Stomach (tissue), 9 donors: Measurements from ENCODE around the gene GSKIP. TPM values are rescaled to one million over a fixed set of nuclear protein-coding genes. Genes with fewer than 3 reads are reported as not detected.

Experiments used
- DNase-seq, 2 donors: peaks; one replicate each; pipeline versions ENCODE4 v3.0.0 to v3.0.0-alpha.2; 2013 to 2019
- H3K27ac ChIP-seq, 5 donors: fragments of 200-600 bp in 4 of 5; sonication (generic) in 4 of 5; one replicate each; pipeline ENCODE4 v1.5.1; 2013 to 2019; ENCODE audit warnings: mild to moderate bottlenecking in 1 of 5, moderate library complexity in 1 of 5
- H3K27me3 ChIP-seq, 3 donors: fragments of 200-600 bp; sonication (generic); one replicate each; pipeline ENCODE4 v1.5.1; 2017 to 2019; ENCODE audit warnings: mixed run types in 1 of 3
- H3K36me3 ChIP-seq, 4 donors: fragments of 200-600 bp; sonication (generic); 1 replicate in 3 of 4; 2 replicates in 1 of 4; pipeline ENCODE4 v1.5.1; 2016 to 2019
- H3K4me1 ChIP-seq, 4 donors: fragments of 200-600 bp; sonication (generic); one replicate each; pipeline ENCODE4 v1.5.1; 2016 to 2019
- H3K4me3 ChIP-seq, 4 donors: fragments of 200-600 bp; sonication (generic) in 3 of 4; one replicate each; pipeline ENCODE4 v1.5.1; 2016 to 2019; ENCODE audit warnings: mild to moderate bottlenecking in 1 of 4
- H3K9me3 ChIP-seq, 4 donors: fragments of 200-600 bp; sonication (generic); one replicate each; pipeline ENCODE4 v1.5.1; 2016 to 2019
- CTCF ChIP-seq, 7 experiments: fragments of 450-650 bp in 4 of 7; fragments of 200-600 bp in 3 of 7; sonication (generic) in 3 of 7; IDR thresholded peaks; one replicate each; pipeline ENCODE4 v1.5.1; 2016 to 2019; ENCODE audit warnings: antibody characterized with exemption in 7 of 7, control low read depth in 2 of 7, mild to moderate bottlenecking in 1 of 7
- EP300 ChIP-seq: sonication (generic); formaldehyde crosslinking; IDR thresholded peaks from one replicate; pipeline ENCODE4 v1.6.1; 2017; ENCODE audit warnings: antibody characterized with exemption
- POLR2A ChIP-seq, 4 donors: fragments of 450-650 bp; IDR thresholded peaks; one replicate each; pipeline ENCODE4 v1.6.1; 2016; ENCODE audit warnings: antibody characterized with exemption in 4 of 4, control low read depth in 2 of 4, mild to moderate bottlenecking in 1 of 4, moderate library complexity in 1 of 4
- POLR2AphosphoS5 ChIP-seq, 3 donors: sonication (generic); formaldehyde crosslinking; IDR thresholded peaks; one replicate each; pipeline ENCODE4 v1.6.1; 2016; ENCODE audit warnings: antibody characterized with exemption in 3 of 3
- WGBS, 5 donors: extraction: QIAGEN DNeasy Blood & Tissue Kit in 3 of 5; methylation state at CpG; one replicate each; pipeline versions ENCODE4 v1.1.5 to v1.1.7; 2013 to 2018; 5-methylcytosine and 5-hydroxymethylcytosine counted together
- intact Hi-C: fragments of 100-400 bp; cut with DNase I; formaldehyde crosslinking; loops from one replicate; pipeline ENCODE4 v1.15.1; 2023; ENCODE audit warnings: low total_unique reads
- polyA plus RNA-seq, 3 donors: library from polyadenylated mRNA; stranded (reverse); fragments of 200-250 nt; gene quantifications; one replicate each; pipeline ENCODE4 v1.2.3, GENCODE V29; 2013
- total RNA-seq, 5 donors: library from RNA; depleted of rRNA; stranded (reverse); fragments of >200 nt; gene quantifications; one replicate each; pipeline versions ENCODE4 v1.1.0 to v1.2.3, GENCODE V29; 2014 to 2016
- donor health status: healthy with polysubstance abuse.
- donor health status: Bipolar disorder and iron deficiency.
- donor health status: healthy.

Gene GSKIP
- total and polyA plus RNA-seq, 8 donors = 3.8 to 93.9 (median 12.1) TPM

GRCh38 chr14:96398921-96399320 is 35.6 kb downstream of the GSKIP start:
- DNase-seq = no peak
- Histone ChIP-seq H3K27me3 (no peaks in the 10 kb centered on the region), H3K4me3 (no peak overlapping the region), H3K4me1 (no peaks in the 10 kb centered on the region), H3K27ac (no peak overlapping the region), H3K36me3 (no peaks in the 10 kb centered on the region), H3K9me3 (no peaks in the 10 kb centered on the region)
- intact Hi-C loops = loop anchor here (5.0 kb wide), 1 partner anchor 42 kb away; no protein-coding TSS in a partner anchor
- no peak for TF ChIP-seq POLR2A (IDR thresholded peaks at IDR 0.05)
- TF ChIP-seq POLR2AphosphoS5 (IDR thresholded peaks at IDR 0.05) = no peak
- TF ChIP-seq CTCF (IDR thresholded peaks at IDR 0.05) = no peak
- no peak for TF ChIP-seq EP300
- 81 to 92% (median 86%) methylated on average over 5 of the region's 5 CpGs for WGBS, 5 donors

- intact Hi-C loops = loop anchor here (5.0 kb wide), 1 partner anchor 42 kb away; no protein-coding TSS in a partner anchor
- Histone ChIP-seq H3K4me3 (no peak overlapping the region), H3K27me3 (no peaks in the 10 kb centered on the region), H3K9me3 (no peaks in the 10 kb centered on the region), H3K36me3 (no peaks in the 10 kb centered on the region), H3K27ac (no peak overlapping the region), H3K4me1 (no peaks in the 10 kb centered on the region)
- 78 to 87% (median 85%) methylated on average over 9 of the region's 9 CpGs for WGBS, 5 donors
- TF ChIP-seq EP300 (no peak), POLR2AphosphoS5 (IDR thresholded peaks at IDR 0.05) (no peak), POLR2A (IDR thresholded peaks at IDR 0.05) (no peak), CTCF (IDR thresholded peaks at IDR 0.05) (no peak)
- no peak for DNase-seq
These were observed 36.1 kb downstream of the GSKIP start for GRCh38 chr14:96399405-96399804.

GRCh38 chr14:96400495-96400894 is 37.2 kb downstream of the GSKIP start:
- Histone ChIP-seq H3K4me3 (no peak overlapping the region), H3K27ac (no peak overlapping the region), H3K36me3 (no peaks in the 10 kb centered on the region), H3K27me3 (no peaks in the 10 kb centered on the region), H3K9me3 (no peaks in the 10 kb centered on the region), H3K4me1 (no peaks in the 10 kb centered on the region)
- WGBS, 5 donors = 75 to 96% (median 92%) methylated on average over 5 of the region's 5 CpGs
- no peak for TF ChIP-seq EP300
- TF ChIP-seq POLR2AphosphoS5 (IDR thresholded peaks at IDR 0.05) = no peak
- no peak for TF ChIP-seq POLR2A (IDR thresholded peaks at IDR 0.05)
- TF ChIP-seq CTCF (IDR thresholded peaks at IDR 0.05) = no peak
- no peak for DNase-seq
- intact Hi-C loops = no loop called here

- no peaks in the 10 kb centered on the region for H3K9me3 ChIP-seq
- TF ChIP-seq EP300 = no peak
- intact Hi-C loops = no loop called here
- no peaks in the 10 kb centered on the region for H3K4me1 ChIP-seq
- no peaks in the 10 kb centered on the region for H3K27me3 ChIP-seq
- 71 to 88% (median 86%) methylated on average over 3 of the region's 3 CpGs for WGBS, 5 donors
- DNase-seq = no peak
- peak overlapping the region in 1 of 5 donors; percentile 14 for H3K27ac ChIP-seq
- H3K36me3 ChIP-seq = no peaks in the 10 kb centered on the region
- no peak overlapping the region for H3K4me3 ChIP-seq
These were observed 40.1 kb downstream of the GSKIP start for GRCh38 chr14:96403409-96403808.

- no peak for TF ChIP-seq CTCF (IDR thresholded peaks at IDR 0.05)
- no peak for TF ChIP-seq EP300
- no peak for TF ChIP-seq POLR2A (IDR thresholded peaks at IDR 0.05)
- no peaks in the 10 kb centered on the region for H3K27me3 ChIP-seq
- DNase-seq = no peak
- no peaks in the 10 kb centered on the region for H3K9me3 ChIP-seq
- intact Hi-C loops = no loop called here
- no peaks in the 10 kb centered on the region for H3K4me1 ChIP-seq
- WGBS, 5 donors = 29 to 50% (median 36%) methylated on average over 1 of the region's 1 CpG
- no peaks in the 10 kb centered on the region for H3K36me3 ChIP-seq
- H3K27ac ChIP-seq = no peak overlapping the region
- no peak overlapping the region for H3K4me3 ChIP-seq
These were observed 42.4 kb downstream of the GSKIP start for GRCh38 chr14:96405677-96406076.
